GM19324 (cell line): Measurements from ENCODE around the gene NOTCH2.

Experiments used
- ATAC-seq: cut with Tn5 transposase; IDR thresholded peaks from one replicate; pipeline ENCODE4 v1.9.1; 2021; ENCODE audit warnings: mild to moderate bottlenecking, moderate library complexity; ENCODE audit not compliant: unreplicated experiment, low FRiP score

The NOTCH2 gene

DNA sequence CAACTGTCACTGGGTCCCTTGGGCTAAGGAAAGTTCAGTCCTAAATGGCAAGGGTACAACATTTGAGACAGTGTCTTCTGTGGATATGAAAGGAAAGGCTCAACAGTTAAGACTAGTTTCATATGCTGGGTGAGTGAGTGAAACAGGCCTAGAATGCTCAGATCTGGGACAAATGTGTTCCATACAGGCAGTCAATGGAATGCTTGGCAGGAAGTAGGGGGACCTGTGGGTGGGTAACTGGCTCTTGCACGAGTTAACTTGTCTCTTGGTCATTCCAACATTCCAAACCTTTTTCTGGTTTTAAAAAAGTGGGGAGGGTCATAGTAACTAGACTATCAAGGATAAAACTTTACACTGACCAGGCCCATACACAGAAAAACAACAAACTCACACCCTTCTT is 155.4 kb downstream of the NOTCH2 start:
- ATAC-seq = no peak

DNA sequence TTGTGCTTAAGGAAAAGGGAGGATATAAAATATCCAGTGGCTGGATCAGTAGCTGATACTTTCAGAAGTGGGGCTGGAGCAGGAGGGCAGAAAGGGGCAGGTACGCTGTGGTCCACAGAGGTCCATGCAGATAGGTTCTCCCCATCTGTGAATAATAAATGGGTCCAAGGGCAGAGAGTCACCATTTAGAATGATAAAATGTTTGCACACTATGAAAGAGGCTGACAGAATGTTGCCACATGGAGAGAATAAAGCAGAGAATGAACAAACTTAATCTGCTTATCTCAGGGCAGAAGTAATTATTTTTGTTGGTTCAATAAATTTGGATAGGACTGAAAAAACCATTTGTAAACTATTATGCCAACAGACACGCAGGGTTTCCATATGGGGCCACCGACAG is 156.5 kb downstream of the NOTCH2 start:
- ATAC-seq = no peak

DNA sequence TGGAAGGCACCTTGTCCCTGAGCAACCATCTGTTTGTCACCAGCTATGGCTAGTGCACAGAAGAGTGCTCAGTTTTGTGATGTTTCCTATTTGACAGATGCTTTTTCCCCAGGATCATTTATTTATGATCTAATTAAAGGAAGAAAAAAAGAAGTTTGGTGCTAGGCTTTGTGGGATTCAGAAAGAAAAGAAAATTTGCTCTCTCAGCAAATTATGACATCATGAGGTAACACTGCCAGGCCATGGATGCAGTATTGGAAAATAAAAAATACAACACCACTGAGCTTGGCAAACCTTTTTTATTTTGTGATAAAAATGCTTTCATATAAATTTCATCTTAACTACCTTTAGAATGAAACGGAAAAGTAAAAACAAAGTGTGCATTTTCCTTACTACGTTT is 157.7 kb downstream of the NOTCH2 start:
- ATAC-seq = no peak

- no peak for ATAC-seq
Measured at GRCh38 chr1:119910618-119911017, 158.8 kb downstream of the NOTCH2 start.

- no peak for ATAC-seq
Measured at GRCh38 chr1:119909890-119910596, 159.4 kb downstream of the NOTCH2 start.

DNA sequence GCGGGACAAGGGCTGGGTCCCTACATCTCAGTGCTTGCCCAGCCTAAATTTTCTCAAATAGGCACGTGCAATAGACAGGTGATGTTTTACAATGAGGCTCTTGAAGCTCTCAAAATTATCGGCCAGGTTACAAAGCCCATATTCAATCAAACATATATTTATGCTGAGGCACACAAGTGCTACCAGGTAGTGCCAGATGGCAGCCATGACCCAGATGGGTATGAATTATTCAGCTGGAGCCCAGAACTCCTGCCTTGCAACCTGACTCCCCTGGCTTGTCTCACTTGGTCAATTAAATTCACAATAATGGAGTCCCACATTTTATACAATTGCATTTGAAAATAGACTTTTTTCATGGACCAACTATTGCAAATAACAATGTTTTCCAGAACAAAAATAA is 160.8 kb downstream of the NOTCH2 start:
- no peak for ATAC-seq

DNA sequence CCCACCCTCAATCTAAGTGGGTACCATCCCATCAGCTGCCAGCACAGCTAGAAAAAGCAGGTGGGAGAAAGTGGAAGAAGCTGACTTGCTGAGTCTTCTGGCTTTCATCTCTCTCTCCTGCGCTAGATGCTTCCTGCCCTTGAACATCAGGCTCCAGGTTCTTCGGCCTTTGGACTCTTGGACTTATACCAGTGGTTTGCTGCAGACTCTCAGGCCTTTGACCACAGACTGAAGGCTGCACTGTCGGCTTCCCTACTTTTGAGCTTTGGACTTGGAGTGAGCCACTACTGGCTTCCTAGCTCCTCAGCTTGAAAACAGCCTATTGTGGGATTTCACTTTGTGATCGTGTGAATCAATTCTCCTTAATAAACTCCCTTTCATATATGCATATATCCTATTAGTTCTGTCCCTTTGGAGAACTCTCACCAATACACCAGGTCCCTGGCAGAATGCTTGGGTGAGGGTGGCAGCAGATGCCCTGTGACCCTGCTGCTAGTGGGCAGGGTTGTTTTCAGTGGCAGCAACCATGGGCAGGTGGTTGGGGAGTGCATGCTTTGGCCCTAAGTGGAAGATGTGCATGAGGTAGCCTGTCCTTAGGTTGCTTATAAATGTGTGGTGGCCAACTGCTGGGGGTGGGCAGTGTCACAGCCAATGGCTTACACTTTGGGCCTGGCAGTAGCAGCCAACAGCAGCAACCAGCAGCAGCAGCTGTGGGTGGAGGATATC is 162.4 kb downstream of the NOTCH2 start:
- no peak for ATAC-seq

DNA sequence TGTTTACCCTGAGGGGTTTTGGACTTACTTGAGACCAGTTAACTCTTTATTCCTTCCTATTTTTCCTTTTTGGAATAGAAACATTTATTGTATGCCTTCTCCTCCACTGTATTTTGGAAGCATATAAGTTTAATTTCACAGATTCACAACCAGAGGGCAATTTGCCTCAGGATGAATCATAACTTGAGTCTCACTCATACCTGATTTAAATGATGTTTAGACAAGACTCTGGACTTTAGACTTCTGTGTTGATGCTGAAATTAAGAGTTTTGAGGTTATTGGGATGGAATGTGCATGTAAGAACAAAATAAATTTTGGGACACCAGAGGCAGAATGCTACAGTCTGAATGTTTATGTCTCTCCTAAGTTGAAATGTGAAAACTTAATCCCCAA is 166.0 kb downstream of the NOTCH2 start:
- ATAC-seq = no peak

GRCh38 chr1:119902775-119903442 is 166.6 kb downstream of the NOTCH2 start:
- no peak for ATAC-seq

GRCh38 chr1:119898981-119899720 is 170.3 kb downstream of the NOTCH2 start:
- ATAC-seq = no peak

DNA sequence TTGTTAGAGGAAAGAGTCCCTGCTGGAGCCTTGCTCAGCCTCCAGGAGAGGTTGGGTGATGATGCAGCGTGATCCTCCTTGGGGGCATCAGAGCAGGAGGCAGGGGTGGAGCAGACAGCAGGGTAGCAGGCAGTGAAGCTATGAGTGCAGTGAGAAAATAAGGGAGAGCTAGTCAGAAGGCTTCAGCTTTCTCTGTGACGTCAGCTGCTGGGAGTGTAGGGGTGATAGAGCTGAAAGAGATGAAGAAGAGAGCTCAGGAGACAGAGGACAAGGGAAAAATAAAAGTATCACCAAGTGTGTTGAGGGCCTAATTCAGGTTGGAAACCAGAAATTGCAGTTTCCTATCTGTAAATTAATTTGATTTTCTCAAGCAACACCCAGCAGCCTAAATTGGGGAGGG is 170.9 kb downstream of the NOTCH2 start:
- ATAC-seq = no peak

DNA sequence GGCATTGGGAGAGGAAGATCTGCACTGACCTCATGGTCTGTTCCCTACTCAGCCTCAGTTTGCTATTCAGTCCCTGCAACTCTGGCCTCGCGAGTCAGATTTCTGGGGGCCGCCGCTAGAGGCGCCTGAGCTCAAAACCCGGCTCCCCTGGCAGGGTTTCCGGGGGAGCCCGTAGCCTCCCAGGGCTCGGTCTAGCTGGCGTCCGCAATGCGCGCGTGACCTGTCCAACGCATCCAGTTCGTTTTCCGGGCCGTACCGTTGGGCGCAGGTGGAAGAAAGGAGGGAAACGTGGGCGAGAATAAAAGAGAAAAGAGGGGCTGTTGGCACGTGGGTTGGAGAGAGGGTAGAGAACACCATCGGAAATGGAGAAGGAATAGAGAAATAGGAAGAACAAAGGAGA is 173.2 kb downstream of the NOTCH2 start, which contains the start of gene ADAM30:
ADAM30 (minus strand) TSS at position 213 of the 400 bp plus-strand sequence; CDS start at position 34, 179 bp downstream.
- ATAC-seq = no peak

DNA sequence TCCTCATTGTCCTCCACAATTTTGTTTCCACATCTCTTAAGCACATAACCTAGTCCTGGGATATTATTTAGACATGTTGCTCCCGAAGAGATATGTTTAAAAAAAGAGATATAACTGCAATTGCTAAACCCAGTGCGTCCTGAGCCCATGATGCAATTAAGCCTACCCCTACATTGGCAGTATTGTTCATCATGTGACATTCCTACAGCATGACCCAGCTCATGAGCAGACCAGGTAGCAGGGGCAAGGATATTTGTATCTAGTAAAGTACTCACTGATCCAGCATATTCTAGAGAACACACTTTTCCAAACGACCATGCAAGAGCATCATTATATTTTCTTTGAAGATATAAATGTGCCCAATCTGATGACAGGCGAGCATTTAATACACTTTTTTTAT is 174.4 kb downstream of the NOTCH2 start:
- no peak for ATAC-seq

DNA sequence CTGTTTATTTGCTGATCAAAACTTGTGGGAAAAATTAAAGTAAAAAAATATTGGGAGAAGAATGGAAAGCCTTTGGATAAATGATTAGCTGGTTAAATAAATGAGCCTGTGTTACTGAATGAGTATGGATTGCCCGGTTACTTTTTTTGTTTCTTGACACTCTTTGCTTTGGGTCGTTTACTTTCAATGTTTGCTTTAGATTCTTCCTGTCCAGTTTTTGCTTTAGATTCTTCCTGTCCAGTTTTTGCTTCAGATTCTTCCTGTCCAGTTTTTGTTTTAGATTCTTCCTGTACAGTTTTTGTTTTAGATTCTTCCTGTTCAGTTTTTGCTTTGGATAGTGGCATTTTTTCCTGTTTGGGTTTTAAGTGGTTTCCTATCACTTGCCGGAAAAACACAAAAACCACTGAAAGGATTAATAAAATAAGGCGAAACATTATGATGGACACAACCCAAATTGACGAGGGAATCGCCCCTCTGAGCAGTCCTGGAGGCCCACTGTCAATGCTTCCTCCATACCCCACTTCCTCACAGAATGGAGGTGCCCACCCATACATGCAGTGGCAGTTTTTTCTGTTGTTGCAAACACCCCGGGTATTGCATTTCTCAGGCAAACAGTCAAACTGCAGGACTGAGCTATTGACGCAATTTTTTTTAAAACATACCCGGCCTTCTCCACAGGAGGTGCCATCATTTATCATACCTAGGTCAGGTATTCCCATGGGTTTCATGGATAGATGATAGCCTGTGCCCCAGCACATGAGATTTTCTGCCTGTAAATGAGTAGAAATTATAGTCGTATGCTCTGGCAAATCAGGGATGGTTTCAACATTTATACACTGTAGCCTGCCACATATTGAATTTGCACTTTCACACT is 175.4 kb downstream of the NOTCH2 start:
- no peak for ATAC-seq

GRCh38 chr1:119893238-119893791 is 176.1 kb downstream of the NOTCH2 start:
- ATAC-seq = no peak

DNA sequence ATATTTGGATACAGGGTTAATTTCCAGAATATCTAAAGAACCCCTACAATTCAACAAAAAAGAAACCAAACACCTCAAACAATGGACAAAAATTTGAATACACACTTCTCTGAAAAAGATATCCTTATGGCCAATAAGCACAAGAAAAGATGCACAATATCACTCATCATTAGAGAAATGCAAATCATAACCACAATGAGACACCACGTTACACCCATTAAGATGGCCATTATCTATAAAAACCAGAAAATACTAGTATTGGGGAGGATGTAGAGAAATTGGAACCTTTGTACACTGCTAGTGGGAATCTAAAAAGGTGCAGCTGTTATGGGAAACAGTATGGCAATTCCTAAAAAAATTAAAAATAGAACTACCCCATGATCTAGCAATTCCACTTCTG is 178.1 kb downstream of the NOTCH2 start:
- ATAC-seq = no peak

DNA sequence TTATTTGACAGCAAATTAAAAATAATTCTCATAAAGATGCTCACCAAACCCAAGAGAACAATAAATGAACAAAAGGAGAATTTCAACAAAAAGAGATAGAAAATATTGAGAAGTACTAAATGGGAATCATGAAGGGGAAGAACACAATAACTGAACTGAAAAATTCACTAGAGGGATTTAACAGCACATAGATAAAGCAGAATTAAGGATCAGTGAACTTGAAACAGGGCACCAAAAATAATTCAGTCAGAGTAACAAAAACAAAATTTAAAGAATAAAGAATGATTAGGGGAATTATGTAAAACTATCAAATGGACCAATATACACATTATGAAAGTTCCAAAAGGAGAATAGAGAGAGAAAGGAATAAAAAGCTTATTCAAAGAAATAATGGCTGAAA is 181.0 kb downstream of the NOTCH2 start:
- ATAC-seq = no peak

GRCh38 chr1:119887427-119887826 is 182.0 kb downstream of the NOTCH2 start:
- ATAC-seq = no peak

- no peak for ATAC-seq
Measured at GRCh38 chr1:119885903-119886783, 183.3 kb downstream of the NOTCH2 start.
